DMS153 treated with DMSO at 0.1 percent for 48 hours (cell line): Measurements from ENCODE around the gene MARCKSL1.

Source experiments
- DNase-seq: peaks from one replicate; lab custom pipeline; 2025; ENCODE audit not compliant: unreplicated experiment; lab: John Stamatoyannopoulos, UW

Gene MARCKSL1

GRCh38 chr1:32353431-32353830 lies 17.4 kb upstream of the MARCKSL1 start:
- DNase-seq: no peak

DNA sequence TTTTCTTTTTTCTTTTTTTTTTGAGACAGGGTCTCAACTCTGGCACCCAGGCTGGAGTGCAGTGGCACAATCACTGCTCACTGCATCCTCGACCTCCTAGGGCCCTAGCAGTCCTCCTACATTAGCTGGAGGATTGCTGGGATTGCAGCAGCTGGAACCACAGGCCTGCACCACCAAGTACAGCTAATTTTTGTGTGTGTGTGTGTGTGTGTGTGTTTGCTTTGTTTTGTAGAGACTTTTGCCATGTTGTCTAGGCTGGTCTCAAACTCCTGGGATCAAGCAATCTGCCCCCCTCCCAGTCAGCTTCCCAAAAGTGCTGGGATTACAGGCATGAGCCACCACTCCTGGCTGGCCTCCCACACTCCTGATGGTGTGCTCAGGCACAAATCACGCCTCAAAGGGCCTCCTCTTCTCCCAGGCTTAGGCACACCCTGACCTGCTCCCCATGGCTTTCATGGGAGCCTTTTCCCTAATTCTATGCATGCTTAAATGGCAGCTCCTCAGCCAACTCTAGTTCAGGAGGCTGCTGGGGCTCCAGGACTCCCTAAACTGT lies 16.9 kb upstream of the MARCKSL1 start:
- DNase-seq: no peak

GRCh38 chr1:32352239-32352745 lies 16.3 kb upstream of the MARCKSL1 start:
- DNase-seq: no peak

DNA sequence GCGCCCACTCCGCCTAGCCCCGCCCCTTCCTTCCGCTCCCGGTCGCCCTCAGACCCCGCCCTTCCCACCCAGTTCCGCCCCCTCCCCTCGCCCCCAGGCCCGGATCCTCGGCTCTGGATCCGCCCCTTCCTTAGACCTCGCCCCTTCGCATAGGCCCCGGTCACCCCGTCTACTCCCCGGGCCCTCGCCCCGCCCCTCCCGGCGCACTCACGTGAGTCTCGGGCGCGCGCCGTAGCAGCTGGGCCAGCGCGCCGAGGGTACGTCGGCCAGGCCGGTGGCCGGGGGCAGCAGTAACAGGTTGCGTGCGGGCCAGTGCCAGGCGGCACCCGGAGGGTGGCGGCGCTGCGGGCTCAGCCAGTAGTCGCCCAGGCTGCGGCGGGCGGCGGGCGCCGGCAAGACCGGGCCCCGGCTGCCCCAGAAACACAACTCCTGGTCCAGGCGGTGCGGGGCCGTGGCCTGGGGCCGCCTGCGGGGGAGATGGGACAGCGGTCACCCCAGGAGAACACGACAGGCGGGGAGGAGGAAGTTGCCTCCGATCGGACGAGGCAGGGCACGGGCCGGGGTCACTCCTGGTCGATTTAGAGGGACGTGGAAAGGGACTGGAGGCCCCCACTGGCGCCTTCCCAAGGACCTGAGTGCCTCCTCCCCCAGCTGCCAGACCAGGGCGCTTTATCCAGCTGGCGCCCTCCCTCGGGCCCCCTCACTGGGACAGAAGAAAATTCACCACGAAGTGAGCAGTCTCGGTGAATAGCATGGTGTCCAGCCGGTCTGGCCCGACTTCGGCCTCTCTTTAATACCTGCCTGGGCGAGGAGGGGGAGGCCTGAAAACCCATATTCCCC lies 15.6 kb upstream of the MARCKSL1 start:
- peak; percentile 99 for DNase-seq

- DNase-seq: peak; percentile 99
Observed at GRCh38 chr1:32350785-32351398, 14.9 kb upstream of the MARCKSL1 start.

GRCh38 chr1:32349211-32349708 lies 13.2 kb upstream of the MARCKSL1 start:
- no peak for DNase-seq

GRCh38 chr1:32346532-32347157 lies 10.6 kb upstream of the MARCKSL1 start:
- no peak for DNase-seq

DNA sequence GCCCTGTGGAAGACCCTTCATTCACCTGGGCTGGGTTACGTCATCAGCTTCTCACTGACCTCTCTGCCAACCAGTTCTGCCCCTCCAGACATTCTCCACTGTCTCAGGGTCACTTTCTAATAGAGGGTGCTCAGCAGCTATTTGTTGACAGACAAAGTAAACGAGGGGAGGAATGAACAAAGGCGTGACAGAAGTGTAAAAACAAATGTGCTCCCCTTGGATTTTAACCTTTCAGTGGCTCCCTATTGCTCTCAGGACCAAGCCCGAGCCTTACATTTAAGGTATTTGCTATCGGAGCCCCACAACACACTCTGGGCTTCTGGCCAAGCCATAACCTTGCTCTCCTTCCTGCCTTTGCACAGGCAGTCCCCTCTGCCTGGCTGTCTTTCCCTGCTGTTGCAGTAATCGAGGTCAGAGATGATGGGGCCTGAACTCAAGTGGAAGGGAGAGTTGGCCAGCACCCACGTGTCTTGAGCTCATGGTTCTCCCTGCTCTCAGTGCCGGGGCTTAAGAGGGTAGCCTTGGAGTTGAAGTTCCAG lies 9.3 kb upstream of the MARCKSL1 start:
- peak; percentile 47 for DNase-seq

- DNase-seq: no peak
Observed at GRCh38 chr1:32342704-32343103, 6.7 kb upstream of the MARCKSL1 start.

DNA sequence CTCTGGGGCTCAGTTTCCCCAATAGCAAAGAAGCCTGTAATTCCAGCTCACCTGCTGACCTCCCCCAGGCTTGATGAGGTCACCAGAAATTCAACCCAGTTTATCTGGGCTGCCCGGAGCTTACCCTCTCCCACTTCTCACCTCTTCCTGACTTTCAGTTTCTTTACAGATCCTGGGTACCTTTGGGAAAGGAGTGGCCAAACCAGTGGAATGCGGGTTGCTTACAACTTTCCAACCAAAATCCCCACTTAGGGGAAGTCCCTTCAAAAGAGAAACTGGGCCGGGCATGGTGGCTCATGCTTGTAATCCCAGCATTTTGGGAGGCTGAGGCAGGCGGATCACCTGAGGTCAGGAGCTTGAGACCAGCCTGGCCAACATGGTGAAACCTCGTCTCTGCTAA lies 5.9 kb upstream of the MARCKSL1 start:
- DNase-seq: no peak

- no peak for DNase-seq
Observed at GRCh38 chr1:32341186-32341757, 5.2 kb upstream of the MARCKSL1 start.

DNA sequence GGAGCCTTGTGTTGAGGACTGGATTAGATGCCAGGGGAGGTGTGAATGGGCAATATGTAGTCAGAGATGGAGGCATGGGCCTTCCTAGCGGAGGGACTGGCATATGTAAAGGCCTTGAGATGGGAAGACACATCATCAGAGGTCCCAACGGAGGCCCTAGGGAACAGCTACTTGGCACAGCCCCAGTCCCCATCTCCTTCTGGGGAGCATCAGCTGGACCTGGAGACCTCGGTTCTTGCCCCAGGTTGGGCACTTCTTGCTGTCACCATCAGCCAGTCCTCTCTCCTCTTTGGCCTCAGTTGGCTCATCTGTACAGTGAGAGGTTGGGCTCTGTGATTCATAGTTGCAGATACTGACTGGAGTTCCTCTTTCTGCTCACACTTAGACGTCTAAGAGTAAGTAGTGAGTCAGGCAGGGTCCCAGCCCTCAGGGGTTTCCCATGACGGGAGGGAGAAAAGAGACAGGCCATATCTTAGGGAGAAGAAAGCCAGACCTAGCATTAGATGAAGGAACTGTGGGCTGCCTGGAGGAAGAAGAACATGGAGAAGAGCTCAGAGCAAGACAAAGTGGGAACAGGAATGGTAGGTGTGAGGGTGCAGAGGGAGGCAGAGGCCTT lies 3.4 kb upstream of the MARCKSL1 start:
- no peak for DNase-seq

DNA sequence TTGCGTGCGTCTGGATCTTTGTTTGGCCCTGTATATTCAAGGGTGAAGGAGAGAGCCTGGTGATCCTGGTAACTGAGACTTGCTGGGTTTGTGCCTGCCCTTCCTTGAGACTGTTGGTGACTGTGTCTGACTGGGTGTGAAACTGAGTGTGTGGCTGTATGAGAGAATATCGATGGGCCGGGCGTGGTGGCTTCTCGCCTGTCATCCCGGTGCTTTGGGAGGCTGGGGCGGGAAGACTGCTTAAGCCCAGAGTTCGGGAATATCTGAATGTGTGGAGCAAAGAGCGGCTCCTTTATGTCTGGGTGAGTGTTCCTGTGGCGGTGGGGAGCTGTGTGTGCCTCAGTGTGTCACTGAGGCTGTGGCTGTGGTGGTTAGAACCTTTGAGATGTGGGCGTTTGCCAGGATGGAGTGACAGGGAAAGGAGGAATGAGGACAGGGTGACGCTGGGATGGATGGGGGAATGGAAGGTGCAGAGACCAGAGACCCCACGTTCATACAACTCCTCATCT lies 2.7 kb upstream of the MARCKSL1 start:
- DNase-seq: no peak

GRCh38 chr1:32337855-32338636 lies 2.0 kb upstream of the MARCKSL1 start:
- no peak for DNase-seq

DNA sequence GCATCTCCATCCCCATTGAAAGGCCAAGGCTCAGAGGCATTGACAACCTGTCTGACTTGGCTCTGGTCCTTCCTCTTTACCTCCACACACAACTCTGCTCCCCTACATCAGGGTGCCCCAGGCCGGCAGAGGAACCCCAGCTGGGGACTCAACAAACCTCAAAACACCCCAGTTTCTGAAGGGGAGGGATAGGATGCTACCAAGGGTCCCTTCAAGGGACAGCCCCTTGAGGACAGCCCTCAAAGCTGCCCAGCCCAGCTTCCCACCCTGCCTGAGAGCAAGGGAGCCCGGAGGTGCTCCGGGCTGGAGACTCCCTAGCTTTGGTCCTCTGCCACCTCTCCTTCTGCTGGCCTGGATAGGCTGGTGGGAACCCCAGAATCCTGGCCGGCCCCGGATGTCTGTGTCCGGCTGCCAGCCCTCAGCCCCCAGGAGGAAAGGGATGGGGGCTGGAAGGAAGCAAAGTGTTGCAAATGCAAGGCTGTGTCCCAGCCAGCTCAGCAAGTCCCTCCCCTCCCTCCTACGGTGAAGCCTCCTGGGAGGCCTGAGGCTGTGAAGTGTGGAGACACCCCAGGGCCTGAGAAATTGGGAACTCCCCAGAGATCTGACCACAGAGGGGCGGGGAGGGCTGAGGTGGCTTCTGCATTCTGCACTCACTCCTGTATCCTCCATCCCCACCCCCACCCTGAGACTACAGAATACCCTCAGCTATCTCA lies 1.1 kb upstream of the MARCKSL1 start:
- DNase-seq: no peak

- no peak for DNase-seq
Observed at GRCh38 chr1:32336591-32336932, 529 bp upstream of the MARCKSL1 start.

DNA sequence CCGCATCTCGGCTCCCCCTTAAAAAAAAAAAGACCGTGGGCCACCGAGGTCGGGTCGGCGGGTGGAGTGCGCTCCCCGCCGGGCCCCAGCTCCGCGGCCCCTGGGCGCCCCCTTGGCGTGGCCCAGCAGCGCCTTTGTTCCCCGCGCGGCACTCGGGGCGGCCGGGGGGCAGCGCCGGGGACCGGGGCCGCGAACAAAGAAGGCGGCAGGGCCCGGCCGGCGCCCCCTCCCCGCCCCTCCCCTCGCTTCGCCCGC lies 571 bp downstream of the MARCKSL1 start:
- no peak for DNase-seq

DNA sequence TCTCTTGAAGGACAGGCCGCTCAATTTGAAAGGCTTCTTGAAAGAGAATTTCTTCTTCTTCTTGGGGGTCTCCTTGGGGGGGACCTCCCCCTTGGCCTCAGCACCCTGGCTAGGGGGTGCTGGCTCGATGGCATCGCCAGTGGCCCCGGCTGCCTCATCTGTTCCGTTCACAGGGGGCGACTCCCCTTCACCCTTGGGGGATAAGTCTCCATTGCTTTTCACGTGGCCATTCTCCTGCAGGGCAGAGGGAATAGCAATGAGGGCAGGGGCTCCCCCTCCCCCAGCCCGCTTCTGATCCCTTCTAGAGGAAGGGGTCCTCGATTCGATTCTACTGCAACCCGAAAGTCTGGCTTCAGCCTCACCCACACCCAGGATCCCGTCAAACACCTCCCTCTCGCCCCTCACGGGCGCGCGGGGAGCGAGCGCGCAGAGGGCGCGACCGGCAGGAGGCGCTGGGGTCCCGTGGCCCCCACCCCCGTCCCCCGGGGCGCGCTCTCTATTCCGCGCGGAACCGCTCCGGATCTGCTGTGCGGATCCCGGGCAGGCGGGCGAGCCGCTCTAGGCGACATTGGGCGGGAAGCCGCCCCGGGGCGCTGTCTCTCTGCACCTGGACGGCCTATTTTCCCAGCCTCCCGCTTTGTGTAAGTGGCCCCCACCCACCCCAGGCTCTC lies 1.0 kb downstream of the MARCKSL1 start:
- DNase-seq: peak; percentile 69
